Activated CD8-positive, alpha-beta T cell treated with anti-CD3 and anti-CD28 coated beads for 36 hours (primary cell): ENCODE measurements around the gene STMN3. TPM values are rescaled to one million over a fixed set of nuclear protein-coding genes. Genes with fewer than 3 reads are reported as not detected.

Experiments used
- ATAC-seq: fragments of 200-7000 bp; cut with Tn5 transposase; one replicate; pipeline ENCODE4 v1.10.0; 2021; ENCODE audit warnings: mild to moderate bottlenecking, moderate library complexity
- CTCF ChIA-PET: fragments of 350-600 bp; sonication (Branson Sonifier 250); formaldehyde crosslinking; loops from one replicate; lab custom pipeline; 2021; ENCODE audit warnings: antibody characterized with exemption; lab: Charles Lee
- POLR2A ChIA-PET: fragments of 350-600 bp; sonication (Branson Sonifier 250); formaldehyde crosslinking; loops from one replicate; lab custom pipeline; 2021; ENCODE audit warnings: antibody characterized with exemption; lab: Charles Lee
- DNase-seq: peaks from one replicate; pipeline ENCODE4 v3.0.0-alpha.2; 2020
- H3K27ac Mint-ChIP-seq: one replicate; pipeline ENCODE4 v1.8.0; 2021; ENCODE audit warnings: mild to moderate bottlenecking, mixed read lengths
- H3K27me3 Mint-ChIP-seq: one replicate; pipeline ENCODE4 v1.8.0; 2021; ENCODE audit warnings: mixed read lengths
- H3K36me3 Mint-ChIP-seq: one replicate; pipeline ENCODE4 v1.8.0; 2021; ENCODE audit warnings: low read depth, mixed read lengths
- H3K4me1 Mint-ChIP-seq: one replicate; pipeline ENCODE4 v1.8.0; 2021; ENCODE audit warnings: low read depth, mixed read lengths
- H3K4me3 Mint-ChIP-seq: one replicate; pipeline ENCODE4 v1.8.0; 2021; ENCODE audit warnings: mild to moderate bottlenecking, moderate library complexity, mixed read lengths
- H3K9me3 Mint-ChIP-seq: one replicate; pipeline ENCODE4 v1.8.0; 2021; ENCODE audit warnings: mixed read lengths
- intact Hi-C: fragments of 100-400 bp; cut with micrococcal nuclease; formaldehyde crosslinking; loops from one replicate; pipeline ENCODE4 v1.10.0; 2022
- total RNA-seq, 2 experiments: library from RNA; stranded (reverse); gene quantifications; one replicate each; pipeline ENCODE4 v1.2.3, GENCODE V29; 2021
- TF ChIP-seq, protein P1 (sequence below): fragments of 200-600 bp; IDR thresholded peaks from one replicate; pipeline ENCODE4 v1.8.0; 2022; ENCODE audit warnings: antibody characterized with exemption, mild to moderate bottlenecking

Gene STMN3
- total RNA-seq, 2 experiments from 2014 or later = 17.8 to 18.4 TPM

- ATAC-seq (no peak), DNase-seq (peak; percentile 52)
- H3K4me3 Mint-ChIP-seq = peak overlapping the region; percentile 80
- peaks cover 28% of the 10 kb centered on the region for H3K4me1 Mint-ChIP-seq
- peaks cover 24% of the 10 kb centered on the region for H3K36me3 Mint-ChIP-seq
- H3K27ac Mint-ChIP-seq = peak overlapping the region; percentile 91
- H3K9me3 Mint-ChIP-seq = no peaks in the 10 kb centered on the region
- H3K27me3 Mint-ChIP-seq = no peaks in the 10 kb centered on the region
- CTCF ChIA-PET = interaction anchor here (1.2 to 4.0 kb wide), 3 partner anchors 10 to 88 kb away, joined by 3 to 16 read pairs (median 6); partner anchors contain the start of gene PTK6
- TF ChIP-seq, protein P1, sequence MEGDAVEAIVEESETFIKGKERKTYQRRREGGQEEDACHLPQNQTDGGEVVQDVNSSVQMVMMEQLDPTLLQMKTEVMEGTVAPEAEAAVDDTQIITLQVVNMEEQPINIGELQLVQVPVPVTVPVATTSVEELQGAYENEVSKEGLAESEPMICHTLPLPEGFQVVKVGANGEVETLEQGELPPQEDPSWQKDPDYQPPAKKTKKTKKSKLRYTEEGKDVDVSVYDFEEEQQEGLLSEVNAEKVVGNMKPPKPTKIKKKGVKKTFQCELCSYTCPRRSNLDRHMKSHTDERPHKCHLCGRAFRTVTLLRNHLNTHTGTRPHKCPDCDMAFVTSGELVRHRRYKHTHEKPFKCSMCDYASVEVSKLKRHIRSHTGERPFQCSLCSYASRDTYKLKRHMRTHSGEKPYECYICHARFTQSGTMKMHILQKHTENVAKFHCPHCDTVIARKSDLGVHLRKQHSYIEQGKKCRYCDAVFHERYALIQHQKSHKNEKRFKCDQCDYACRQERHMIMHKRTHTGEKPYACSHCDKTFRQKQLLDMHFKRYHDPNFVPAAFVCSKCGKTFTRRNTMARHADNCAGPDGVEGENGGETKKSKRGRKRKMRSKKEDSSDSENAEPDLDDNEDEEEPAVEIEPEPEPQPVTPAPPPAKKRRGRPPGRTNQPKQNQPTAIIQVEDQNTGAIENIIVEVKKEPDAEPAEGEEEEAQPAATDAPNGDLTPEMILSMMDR = no peak
- intact Hi-C loops = no loop called here
- POLR2A ChIA-PET = interaction anchor here (1.0 to 4.3 kb wide), 4 partner anchors 14 to 71 kb away, joined by 3 to 57 read pairs (median 10); partner anchors contain the start of genes FNDC11 and RTEL1
Observed at GRCh38 chr20:63625771-63626423, 27.3 kb downstream of the STMN3 start.

DNA sequence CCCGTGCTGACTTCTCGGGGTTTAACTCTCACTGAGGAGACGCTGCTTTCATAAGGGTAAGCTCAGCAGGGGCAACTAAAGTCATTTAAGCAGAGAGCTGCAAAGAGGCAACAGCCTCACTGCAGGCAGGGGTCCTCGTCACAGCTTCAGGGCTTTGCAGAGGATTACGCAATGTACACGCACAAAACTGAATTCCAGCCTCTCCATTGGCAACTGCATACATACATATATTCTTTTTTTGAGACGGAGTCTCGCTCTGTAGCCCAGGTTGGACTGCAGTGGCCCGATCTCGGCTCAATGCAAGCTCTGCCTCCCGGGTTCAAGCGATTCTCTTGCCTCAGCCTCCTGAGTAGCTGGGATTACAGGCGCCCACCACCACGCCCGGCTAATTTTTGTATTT, 28.7 kb downstream of the STMN3 start:
- DNase-seq (no peak), ATAC-seq (no peak)
- no peak overlapping the region for H3K4me3 Mint-ChIP-seq
- no peaks in the 10 kb centered on the region for H3K27me3 Mint-ChIP-seq
- ChIA-PET POLR2A (interaction anchor here (1.4 to 1.5 kb wide), 2 partner anchors 34 to 70 kb away, joined by 3 to 7 read pairs; partner anchors contain the start of genes FNDC11 and RTEL1), CTCF (interaction anchor here (1.0 to 1.3 kb wide), 3 partner anchors 9 to 87 kb away, joined by 3 to 6 read pairs (median 6); partner anchors contain the start of gene PTK6)
- H3K36me3 Mint-ChIP-seq = peaks cover 18% of the 10 kb centered on the region
- peak overlapping the region; percentile 20 for H3K27ac Mint-ChIP-seq
- TF ChIP-seq, protein P1 = no peak
- intact Hi-C loops = no loop called here
- H3K9me3 Mint-ChIP-seq = no peaks in the 10 kb centered on the region
- H3K4me1 Mint-ChIP-seq = peaks cover 29% of the 10 kb centered on the region

GRCh38 chr20:63622732-63623131, 30.5 kb downstream of the STMN3 start:
- no peak for DNase-seq
- H3K27ac Mint-ChIP-seq = no peak overlapping the region
- ATAC-seq = no peak
- TF ChIP-seq, protein P1 = no peak
- intact Hi-C loops = no loop called here
- ChIA-PET CTCF (no interaction called here), POLR2A (interaction anchor here (0.7 kb wide), 1 partner anchor 18 kb away, joined by 3 read pairs; no protein-coding TSS in a partner anchor)
- H3K9me3 Mint-ChIP-seq = no peaks in the 10 kb centered on the region
- H3K4me3 Mint-ChIP-seq = no peak overlapping the region
- peaks cover 19% of the 10 kb centered on the region for H3K4me1 Mint-ChIP-seq
- peaks cover 8% of the 10 kb centered on the region for H3K36me3 Mint-ChIP-seq
- no peaks in the 10 kb centered on the region for H3K27me3 Mint-ChIP-seq

DNA sequence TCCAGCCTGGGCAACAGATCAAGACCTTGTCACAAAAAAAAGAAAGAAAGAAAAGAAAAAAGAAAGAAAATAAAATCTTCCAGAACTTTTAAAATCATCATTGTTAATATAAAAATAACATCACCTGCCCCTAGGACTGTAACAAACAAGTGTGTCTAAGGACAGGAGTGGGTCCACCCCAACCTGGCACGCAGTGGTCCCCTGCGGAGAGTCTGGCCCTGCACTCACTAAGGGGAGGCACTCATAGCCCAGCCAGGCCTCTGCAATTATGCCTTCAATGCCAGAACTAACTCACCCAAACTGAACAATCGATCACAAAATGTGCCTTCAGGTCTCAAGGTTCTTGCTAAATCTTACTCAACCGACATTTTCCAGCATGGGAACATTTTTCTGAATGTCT, 31.1 kb downstream of the STMN3 start:
- TF ChIP-seq, protein P1 = no peak
- Mint-ChIP-seq H3K36me3 (peaks cover 8% of the 10 kb centered on the region), H3K27ac (no peak overlapping the region), H3K4me1 (peaks cover 19% of the 10 kb centered on the region), H3K9me3 (no peaks in the 10 kb centered on the region), H3K27me3 (no peaks in the 10 kb centered on the region), H3K4me3 (no peak overlapping the region)
- no peak for ATAC-seq
- ChIA-PET POLR2A (interaction anchor here (0.7 kb wide), 1 partner anchor 17 kb away, joined by 3 read pairs; no protein-coding TSS in a partner anchor), CTCF (no interaction called here)
- intact Hi-C loops = no loop called here
- DNase-seq = no peak

GRCh38 chr20:63620991-63621390, 32.2 kb downstream of the STMN3 start:
- peaks cover 8% of the 10 kb centered on the region for H3K36me3 Mint-ChIP-seq
- no peak overlapping the region for H3K27ac Mint-ChIP-seq
- POLR2A ChIA-PET = no interaction called here
- ATAC-seq = no peak
- TF ChIP-seq, protein P1 = no peak
- no peak for DNase-seq
- no peak overlapping the region for H3K4me3 Mint-ChIP-seq
- CTCF ChIA-PET = interaction anchor here (1.1 to 1.4 kb wide), 2 partner anchors 23 to 83 kb away, joined by 4 to 5 read pairs; partner anchors contain the start of gene PTK6
- H3K9me3 Mint-ChIP-seq = no peaks in the 10 kb centered on the region
- intact Hi-C loops = no loop called here
- no peaks in the 10 kb centered on the region for H3K27me3 Mint-ChIP-seq
- H3K4me1 Mint-ChIP-seq = peaks cover 19% of the 10 kb centered on the region
